ENCODE data around the gene RABEP2.

DNA sequence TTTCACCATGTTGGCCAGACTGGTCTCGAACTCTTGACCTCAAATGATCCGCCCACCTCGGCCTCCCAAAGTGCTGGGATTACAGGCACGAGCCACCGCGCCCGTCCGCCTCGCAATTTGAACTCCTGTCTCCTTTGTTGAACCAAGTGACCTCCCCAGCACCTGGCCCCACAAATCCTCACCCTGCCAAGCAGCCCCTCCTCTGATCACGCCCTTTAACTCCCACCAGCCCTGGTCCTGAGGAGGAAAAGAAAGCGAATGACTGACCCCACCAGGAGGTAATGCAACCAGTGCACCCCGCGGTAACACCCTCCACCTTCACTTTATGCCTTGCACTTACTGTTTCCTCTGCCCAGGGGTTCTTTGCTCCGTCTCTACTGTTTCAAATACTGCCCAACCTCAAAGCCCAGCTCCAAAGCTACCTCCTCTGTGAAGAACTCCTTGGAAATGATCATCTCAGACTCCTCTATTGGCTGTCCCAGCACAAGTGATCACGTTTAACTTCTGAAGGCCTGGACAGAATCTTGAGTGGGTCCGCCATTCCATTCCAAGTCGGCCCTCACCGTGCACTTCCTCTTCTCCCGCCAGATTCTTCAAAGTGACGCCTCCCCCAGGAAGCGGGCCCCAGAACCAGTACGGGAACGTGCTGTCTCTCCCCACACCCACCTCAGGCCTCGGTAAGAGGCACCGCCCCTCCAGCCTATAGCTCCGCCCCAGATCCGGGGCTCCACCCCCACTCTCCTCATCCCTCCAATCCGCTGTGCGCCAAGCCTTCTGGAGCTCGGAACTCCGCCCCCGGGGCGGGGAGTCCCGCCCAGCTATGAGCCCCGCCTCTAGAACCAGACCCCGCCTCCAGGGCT lies 11.1 kb upstream of the RABEP2 start:
- TF ChIP-seq EP300 (IDR thresholded peaks at IDR 0.05) (no peak), POLR2A (IDR thresholded peaks at IDR 0.05) (no peak)
- TF ChIP-seq, protein P1, sequence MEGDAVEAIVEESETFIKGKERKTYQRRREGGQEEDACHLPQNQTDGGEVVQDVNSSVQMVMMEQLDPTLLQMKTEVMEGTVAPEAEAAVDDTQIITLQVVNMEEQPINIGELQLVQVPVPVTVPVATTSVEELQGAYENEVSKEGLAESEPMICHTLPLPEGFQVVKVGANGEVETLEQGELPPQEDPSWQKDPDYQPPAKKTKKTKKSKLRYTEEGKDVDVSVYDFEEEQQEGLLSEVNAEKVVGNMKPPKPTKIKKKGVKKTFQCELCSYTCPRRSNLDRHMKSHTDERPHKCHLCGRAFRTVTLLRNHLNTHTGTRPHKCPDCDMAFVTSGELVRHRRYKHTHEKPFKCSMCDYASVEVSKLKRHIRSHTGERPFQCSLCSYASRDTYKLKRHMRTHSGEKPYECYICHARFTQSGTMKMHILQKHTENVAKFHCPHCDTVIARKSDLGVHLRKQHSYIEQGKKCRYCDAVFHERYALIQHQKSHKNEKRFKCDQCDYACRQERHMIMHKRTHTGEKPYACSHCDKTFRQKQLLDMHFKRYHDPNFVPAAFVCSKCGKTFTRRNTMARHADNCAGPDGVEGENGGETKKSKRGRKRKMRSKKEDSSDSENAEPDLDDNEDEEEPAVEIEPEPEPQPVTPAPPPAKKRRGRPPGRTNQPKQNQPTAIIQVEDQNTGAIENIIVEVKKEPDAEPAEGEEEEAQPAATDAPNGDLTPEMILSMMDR (IDR thresholded peaks at IDR 0.05): no peak

Measured in ovary (tissue), 3 donors.